Lung (tissue), 12 donors: ENCODE data around the gene SLC1A7. TPM values are rescaled to one million over a fixed set of nuclear protein-coding genes. Genes with fewer than 3 reads are reported as not detected.

ENCODE experiments used
- ATAC-seq: fragments of 200-7000 bp; cut with Tn5 transposase; one replicate; pipeline ENCODE4 v1.9.1; 2020; ENCODE audit warnings: moderate number of reproducible peaks; ENCODE audit not compliant: insufficient read depth, low FRiP score
- DNase-seq, 3 donors: peaks; one replicate each; pipeline ENCODE4 v3.0.0-alpha.2; 2013 to 2017
- H3K27ac ChIP-seq, 2 donors: one replicate each; pipeline ENCODE4 v1.5.1; 2013; ENCODE audit warnings: mild to moderate bottlenecking in 2 of 2, moderate library complexity in 2 of 2, control low read depth in 1 of 2, inconsistent platforms in 1 of 2, low read depth in 1 of 2, low read length in 1 of 2
- H3K27me3 ChIP-seq, 3 donors: one replicate each; pipeline ENCODE4 v1.5.1; 2013; ENCODE audit warnings: low read length in 2 of 3; ENCODE audit not compliant: control insufficient read depth in 3 of 3, insufficient read depth in 3 of 3
- H3K36me3 ChIP-seq, 4 donors: one replicate each; pipeline ENCODE4 v1.5.1; 2013; ENCODE audit warnings: low read length in 4 of 4, mild to moderate bottlenecking in 1 of 4, moderate library complexity in 1 of 4; ENCODE audit not compliant: control insufficient read depth in 4 of 4, insufficient read depth in 4 of 4
- H3K4me1 ChIP-seq, 5 donors: one replicate each; pipeline ENCODE4 v1.5.1; 2013; ENCODE audit warnings: low read length in 5 of 5, mild to moderate bottlenecking in 2 of 5, moderate library complexity in 1 of 5; ENCODE audit not compliant: control insufficient read depth in 5 of 5, insufficient read depth in 5 of 5
- H3K4me3 ChIP-seq: one replicate; pipeline ENCODE4 v1.5.1; 2013; ENCODE audit warnings: mild to moderate bottlenecking, control low read depth, moderate library complexity
- H3K9ac ChIP-seq, 2 donors: one replicate each; pipeline ENCODE4 v1.5.1; 2013; ENCODE audit warnings: low read length in 2 of 2, control low read depth in 1 of 2; ENCODE audit not compliant: insufficient read depth in 1 of 2
- H3K9me3 ChIP-seq, 4 donors: one replicate each; pipeline ENCODE4 v1.5.1; 2013; ENCODE audit warnings: low read length in 3 of 4, mild to moderate bottlenecking in 1 of 4, moderate library complexity in 1 of 4; ENCODE audit not compliant: control insufficient read depth in 4 of 4, insufficient read depth in 3 of 4
- CTCF ChIP-seq: IDR thresholded peaks from 2 replicates; pipeline ENCODE4 v1.5.1; 2012; ENCODE audit warnings: mild to moderate bottlenecking; ENCODE audit errors: control extremely low read depth, extremely low read depth
- WGBS, 2 donors: extraction: QIAGEN DNeasy Blood & Tissue Kit; methylation state at CpG; one replicate each; pipeline ENCODE4 v1.1.7; 2013; 5-methylcytosine and 5-hydroxymethylcytosine counted together
- polyA plus RNA-seq, 2 donors: library from polyadenylated mRNA; stranded (reverse); fragments of 200-250 nt; gene quantifications; one replicate each; pipeline ENCODE4 v1.2.1, GENCODE V29; 2013
- total RNA-seq, 2 donors: library from RNA; depleted of rRNA in 1 of 2; stranded (reverse); fragments of >200 nt in 1 of 2; gene quantifications; one replicate each; pipeline ENCODE4 v1.2.1, GENCODE V29; 2014 to 2021
- donor health status: control.
- donor health status: control.
- donor health status: Bipolar disorder and iron deficiency.
- donor health status: healthy.
- donor health status: DM: yes; HTN: yes; CAD: no.

The SLC1A7 gene
- total and polyA plus RNA-seq, 4 donors: 0.14 to 0.81 (median 0.38) TPM

GRCh38 chr1:53140451-53140850 lies 2.0 kb downstream of the SLC1A7 start:
- WGBS, 2 donors: 82 to 89% methylated on average over 3 of the region's 3 CpGs
- TF ChIP-seq CTCF: no peak
- DNase-seq (no peak), ATAC-seq (no peak)
- Histone ChIP-seq H3K9me3 (peaks cover 0 to 5% (median under 1%) of the 10 kb centered on the region in 4 donors), H3K27me3 (no peaks in the 10 kb centered on the region), H3K4me1 (peaks cover 0 to 25% (median 2%) of the 10 kb centered on the region in 5 donors), H3K4me3 (no peak overlapping the region), H3K9ac (no peak overlapping the region), H3K36me3 (no peaks in the 10 kb centered on the region), H3K27ac (no peak overlapping the region)

- peak in 1 of 3 donors; percentile 55 for DNase-seq
- TF ChIP-seq CTCF: no peak
- H3K9me3 ChIP-seq: peaks cover 0 to 5% (median under 1%) of the 10 kb centered on the region in 4 donors
- H3K4me3 ChIP-seq: no peak overlapping the region
- ATAC-seq: no peak
- H3K4me1 ChIP-seq: peaks cover 0 to 29% (median 0%) of the 10 kb centered on the region in 5 donors
- H3K9ac ChIP-seq: no peak overlapping the region
- H3K27me3 ChIP-seq: no peaks in the 10 kb centered on the region
- H3K36me3 ChIP-seq: no peaks in the 10 kb centered on the region
- no peak overlapping the region for H3K27ac ChIP-seq
Measured at GRCh38 chr1:53139951-53140361, 2.5 kb downstream of the SLC1A7 start.

DNA sequence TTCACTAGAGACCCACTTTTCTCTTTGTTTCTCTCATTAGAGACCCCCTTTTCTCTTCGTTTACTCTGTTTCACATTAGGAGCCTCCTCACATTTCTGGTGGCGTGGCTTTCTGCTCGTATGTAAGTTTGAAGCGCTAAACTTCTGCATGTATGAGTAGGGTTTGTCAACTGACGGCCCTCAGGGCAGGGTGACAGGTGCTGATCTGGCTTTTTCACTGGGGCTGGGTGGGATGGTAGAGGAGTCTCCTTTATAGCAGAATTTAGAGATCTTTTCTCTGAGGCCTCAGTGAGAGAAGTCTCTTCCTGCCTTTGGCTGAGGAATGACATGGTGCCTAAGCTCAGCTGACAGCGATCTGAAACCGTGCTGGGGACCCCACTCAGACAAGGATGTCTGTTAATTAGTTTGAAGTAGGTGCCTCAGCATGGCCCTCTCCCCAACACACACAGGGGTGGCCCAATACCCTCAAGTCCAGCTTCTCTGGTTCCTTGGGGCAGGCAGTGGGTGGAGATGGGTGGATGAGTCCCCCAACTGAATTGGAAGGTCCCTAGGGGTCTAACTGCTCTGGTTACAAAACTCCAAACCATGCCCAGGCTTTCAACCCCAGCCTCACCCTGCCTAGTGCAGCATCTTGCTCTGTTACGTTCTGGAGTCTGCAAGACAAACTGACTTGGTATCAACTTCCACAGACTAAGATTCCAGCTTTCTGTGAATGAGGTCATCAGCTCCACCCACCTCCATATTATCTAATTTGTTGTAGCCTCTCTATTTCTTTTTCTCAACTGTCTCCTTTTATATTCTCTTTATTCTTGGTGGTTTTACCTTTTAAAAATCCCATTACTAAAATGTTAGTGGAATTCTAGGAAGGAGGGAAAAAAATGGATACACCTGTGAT lies 3.2 kb downstream of the SLC1A7 start:
- ATAC-seq: no peak
- H3K27ac ChIP-seq: no peak overlapping the region

More for the DNA sequence above, 3.2 kb downstream of the SLC1A7 start:
- H3K4me1 ChIP-seq: peaks cover 0 to 36% (median 0%) of the 10 kb centered on the region in 5 donors
- H3K36me3 ChIP-seq: no peaks in the 10 kb centered on the region
- TF ChIP-seq CTCF: no peak
- H3K9me3 ChIP-seq: peaks cover 0 to 5% (median under 1%) of the 10 kb centered on the region in 4 donors
- no peak for DNase-seq
- H3K9ac ChIP-seq: no peak overlapping the region
- no peak overlapping the region for H3K4me3 ChIP-seq
- H3K27me3 ChIP-seq: no peaks in the 10 kb centered on the region
- WGBS, 2 donors: 89 to 95% methylated on average over 8 of the region's 8 CpGs
